B cell (primary cell): ENCODE data around the gene PDK1.

Source experiments
- EZH2 ChIP-seq: IDR thresholded peaks from 2 replicates; pipeline ENCODE4 v1.6.1; 2012; ENCODE audit warnings: borderline replicate concordance, low read depth, mild to moderate bottlenecking, moderate library complexity, low read length; ENCODE audit not compliant: insufficient read depth, poor library complexity, severe bottlenecking
- TF ChIP-seq, protein P1 (sequence below): fragments of 200-600 bp; IDR thresholded peaks from one replicate; pipeline ENCODE4 v1.8.0; 2022; ENCODE audit warnings: antibody characterized with exemption, mild to moderate bottlenecking

DNA sequence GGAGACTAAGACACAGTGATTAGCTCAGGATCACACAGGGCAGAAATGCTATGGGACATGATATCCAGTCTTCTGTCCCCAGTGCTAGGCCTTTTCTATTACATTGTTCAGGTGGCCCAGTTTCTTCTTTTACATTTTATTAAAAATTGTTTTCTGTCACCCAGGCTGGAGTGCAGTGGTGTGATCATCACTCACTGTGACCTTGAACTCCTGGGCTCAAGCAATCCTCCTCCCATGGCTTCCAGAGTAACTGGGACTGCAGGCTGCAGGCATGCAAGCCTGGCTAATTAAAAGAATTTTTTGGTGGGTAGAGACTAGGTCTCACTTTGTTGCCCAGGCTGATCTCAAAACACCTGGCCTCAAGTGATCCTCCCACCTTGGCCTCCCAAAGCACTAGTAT is 15.4 kb downstream of the PDK1 start:
- TF ChIP-seq, protein P1, sequence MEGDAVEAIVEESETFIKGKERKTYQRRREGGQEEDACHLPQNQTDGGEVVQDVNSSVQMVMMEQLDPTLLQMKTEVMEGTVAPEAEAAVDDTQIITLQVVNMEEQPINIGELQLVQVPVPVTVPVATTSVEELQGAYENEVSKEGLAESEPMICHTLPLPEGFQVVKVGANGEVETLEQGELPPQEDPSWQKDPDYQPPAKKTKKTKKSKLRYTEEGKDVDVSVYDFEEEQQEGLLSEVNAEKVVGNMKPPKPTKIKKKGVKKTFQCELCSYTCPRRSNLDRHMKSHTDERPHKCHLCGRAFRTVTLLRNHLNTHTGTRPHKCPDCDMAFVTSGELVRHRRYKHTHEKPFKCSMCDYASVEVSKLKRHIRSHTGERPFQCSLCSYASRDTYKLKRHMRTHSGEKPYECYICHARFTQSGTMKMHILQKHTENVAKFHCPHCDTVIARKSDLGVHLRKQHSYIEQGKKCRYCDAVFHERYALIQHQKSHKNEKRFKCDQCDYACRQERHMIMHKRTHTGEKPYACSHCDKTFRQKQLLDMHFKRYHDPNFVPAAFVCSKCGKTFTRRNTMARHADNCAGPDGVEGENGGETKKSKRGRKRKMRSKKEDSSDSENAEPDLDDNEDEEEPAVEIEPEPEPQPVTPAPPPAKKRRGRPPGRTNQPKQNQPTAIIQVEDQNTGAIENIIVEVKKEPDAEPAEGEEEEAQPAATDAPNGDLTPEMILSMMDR = no peak
- no peak for TF ChIP-seq EZH2
